Type B pancreatic cell (in vitro differentiated cells): ENCODE results near the gene MYL9. TPM values are rescaled to one million over a fixed set of nuclear protein-coding genes. Genes with fewer than 3 reads are reported as not detected.

ENCODE experiments used
- DNase-seq: peaks from one replicate; pipeline ENCODE4 v3.0.0; 2021; ENCODE audit warnings: mixed read lengths; ENCODE audit not compliant: unreplicated experiment; ENCODE audit errors: extremely low spot score
- H3K27ac Mint-ChIP-seq: 2 replicates; pipeline ENCODE4 v1.8.0; 2021; ENCODE audit warnings: mild to moderate bottlenecking, mixed read lengths
- H3K27me3 Mint-ChIP-seq: 2 replicates; pipeline ENCODE4 v1.8.0; 2021; ENCODE audit warnings: mixed read lengths
- H3K36me3 Mint-ChIP-seq: 2 replicates; pipeline ENCODE4 v1.8.0; 2021; ENCODE audit warnings: mixed read lengths
- H3K4me1 Mint-ChIP-seq: one replicate; pipeline ENCODE4 v1.8.0; 2021; ENCODE audit warnings: mixed read lengths; ENCODE audit not compliant: unreplicated experiment
- H3K4me3 Mint-ChIP-seq: 2 replicates; pipeline ENCODE4 v1.8.0; 2021; ENCODE audit warnings: mild to moderate bottlenecking, mixed read lengths
- H3K9me3 Mint-ChIP-seq: 2 replicates; pipeline ENCODE4 v1.8.0; 2021; ENCODE audit warnings: mixed read lengths
- CTCF ChIP-seq: fragments of 200-600 bp; sonication (generic); conservative IDR thresholded peaks from 2 replicates; pipeline ENCODE4 v1.5.0; 2021; ENCODE audit warnings: antibody characterized with exemption, mild to moderate bottlenecking
- total RNA-seq: library from RNA; stranded (reverse); gene quantifications from 2 replicates; pipeline ENCODE4 v1.2.1, GENCODE V29; 2021; ENCODE audit warnings: low replicate concordance

MYL9 gene
- total RNA-seq, 1 donor from 2014 or later = 59.0 TPM

GRCh38 chr20:36497856-36498255, 43.5 kb upstream of the MYL9 start:
- peaks cover 5% of the 10 kb centered on the region for H3K36me3 Mint-ChIP-seq
- no peak for TF ChIP-seq CTCF

GRCh38 chr20:36498386-36499179, 42.7 kb upstream of the MYL9 start:
- TF ChIP-seq CTCF = no peak
- H3K27ac Mint-ChIP-seq = no peak overlapping the region
- no peak overlapping the region for H3K4me3 Mint-ChIP-seq
- no peak for DNase-seq
- H3K9me3 Mint-ChIP-seq = no peaks in the 10 kb centered on the region
- peaks cover 3% of the 10 kb centered on the region for H3K4me1 Mint-ChIP-seq
- H3K27me3 Mint-ChIP-seq = no peaks in the 10 kb centered on the region
- peaks cover 9% of the 10 kb centered on the region for H3K36me3 Mint-ChIP-seq

More at GRCh38 chr20:36497856-36498255, 43.5 kb upstream of the MYL9 start:
- H3K4me3 Mint-ChIP-seq = no peak overlapping the region
- no peaks in the 10 kb centered on the region for H3K9me3 Mint-ChIP-seq
- DNase-seq = no peak
- no peak overlapping the region for H3K27ac Mint-ChIP-seq
- no peaks in the 10 kb centered on the region for H3K27me3 Mint-ChIP-seq
- H3K4me1 Mint-ChIP-seq = peaks cover 8% of the 10 kb centered on the region

- H3K27ac Mint-ChIP-seq = no peak overlapping the region
- H3K4me1 Mint-ChIP-seq = peaks cover 3% of the 10 kb centered on the region
- H3K36me3 Mint-ChIP-seq = peaks cover 12% of the 10 kb centered on the region
Measured at GRCh38 chr20:36499211-36499610, 42.1 kb upstream of the MYL9 start.

GRCh38 chr20:36499723-36500501, 41.4 kb upstream of the MYL9 start:
- no peak overlapping the region for H3K4me3 Mint-ChIP-seq
- no peak overlapping the region for H3K27ac Mint-ChIP-seq
- no peaks in the 10 kb centered on the region for H3K9me3 Mint-ChIP-seq
- DNase-seq = no peak
- no peaks in the 10 kb centered on the region for H3K27me3 Mint-ChIP-seq
- no peak for TF ChIP-seq CTCF
- H3K36me3 Mint-ChIP-seq = peaks cover 17% of the 10 kb centered on the region
- H3K4me1 Mint-ChIP-seq = no peaks in the 10 kb centered on the region

More at GRCh38 chr20:36499211-36499610, 42.1 kb upstream of the MYL9 start:
- H3K9me3 Mint-ChIP-seq = no peaks in the 10 kb centered on the region
- DNase-seq = no peak
- no peak for TF ChIP-seq CTCF
- no peak overlapping the region for H3K4me3 Mint-ChIP-seq
- H3K27me3 Mint-ChIP-seq = no peaks in the 10 kb centered on the region

- no peaks in the 10 kb centered on the region for H3K27me3 Mint-ChIP-seq
- H3K4me3 Mint-ChIP-seq = no peak overlapping the region
- peaks cover 25% of the 10 kb centered on the region for H3K36me3 Mint-ChIP-seq
- H3K9me3 Mint-ChIP-seq = no peaks in the 10 kb centered on the region
- no peak overlapping the region for H3K27ac Mint-ChIP-seq
- DNase-seq = no peak
- TF ChIP-seq CTCF = no peak
- H3K4me1 Mint-ChIP-seq = no peaks in the 10 kb centered on the region
Measured at GRCh38 chr20:36501367-36502006, 39.8 kb upstream of the MYL9 start.
